ES-I3 (cell line): ENCODE data around the gene TCAF1.
A peak's percentile ranks its signal among the peaks of the same experiment; 100 is the strongest.
"Not testable (repeated sequence)": the region's sequence is repeated elsewhere in the genome, so short reads cannot be mapped to it uniquely, and the experiment has no call there.

ENCODE experiments used
- H3K36me3 ChIP-seq: 2 replicates; pipeline ENCODE4 v1.6.1; 2013; ENCODE audit warnings: mild to moderate bottlenecking, low read length, control low read depth, moderate library complexity; ENCODE audit not compliant: insufficient read depth
- H3K4me1 ChIP-seq: 2 replicates; pipeline ENCODE4 v1.6.1; 2013; ENCODE audit warnings: mild to moderate bottlenecking, control low read depth, low read length; ENCODE audit not compliant: insufficient read depth
- H3K9ac ChIP-seq: 2 replicates; pipeline ENCODE4 v1.6.1; 2013; ENCODE audit warnings: low read depth, mild to moderate bottlenecking, low read length, moderate library complexity
- H3K9me3 ChIP-seq: 2 replicates; pipeline ENCODE4 v1.6.1; 2013; ENCODE audit warnings: mild to moderate bottlenecking, low read length, moderate library complexity; ENCODE audit not compliant: control insufficient read depth, insufficient read depth

TCAF1 gene

GRCh38 chr7:143889068-143889467 is 12.9 kb downstream of the TCAF1 start:
- Histone ChIP-seq H3K9ac (no peak overlapping the region), H3K9me3 (0 out of 2 replicates have a peak, but pooled peaks cover 2% of the 10 kb centered on the region), H3K36me3 (no peaks in the 10 kb centered on the region), H3K4me1 (0 out of 2 replicates have a peak, but pooled peaks cover 5% of the 10 kb centered on the region)

- H3K9me3 ChIP-seq: 0 out of 2 replicates have a peak, but pooled peaks cover 2% of the 10 kb centered on the region
- peaks cover 9% of the 10 kb centered on the region; the same call in 1 of the 2 replicates for H3K4me1 ChIP-seq
- no peaks in the 10 kb centered on the region for H3K36me3 ChIP-seq
- no peak overlapping the region for H3K9ac ChIP-seq
Measured at GRCh38 chr7:143886826-143887477, 15.0 kb downstream of the TCAF1 start.

- peaks cover 14% of the 10 kb centered on the region for H3K4me1 ChIP-seq
- H3K9me3 ChIP-seq: 0 out of 2 replicates have a peak, but pooled peaks cover 2% of the 10 kb centered on the region
- no peaks in the 10 kb centered on the region for H3K36me3 ChIP-seq
- H3K9ac ChIP-seq: no peak overlapping the region
Measured at GRCh38 chr7:143885951-143886350, 16.0 kb downstream of the TCAF1 start.

- Histone ChIP-seq H3K9ac (peak overlapping the region; percentile 78), H3K36me3 (no peaks in the 10 kb centered on the region), H3K4me1 (peaks cover 14% of the 10 kb centered on the region), H3K9me3 (0 out of 2 replicates have a peak, but pooled peaks cover 2% of the 10 kb centered on the region)
Measured at GRCh38 chr7:143884969-143885559, 16.9 kb downstream of the TCAF1 start.

GRCh38 chr7:143884241-143884968 is 17.6 kb downstream of the TCAF1 start:
- peak overlapping the region; percentile 78; the same call in 1 of the 2 replicates for H3K9ac ChIP-seq
- H3K36me3 ChIP-seq: no peaks in the 10 kb centered on the region
- H3K9me3 ChIP-seq: no peaks in the 10 kb centered on the region
- peaks cover 14% of the 10 kb centered on the region for H3K4me1 ChIP-seq

- H3K9ac ChIP-seq: peak overlapping the region; percentile 68
Measured at GRCh38 chr7:143882604-143883078, 19.3 kb downstream of the TCAF1 start.

GRCh38 chr7:143882020-143882603 is 19.9 kb downstream of the TCAF1 start:
- Histone ChIP-seq H3K36me3 (no peaks in the 10 kb centered on the region), H3K9me3 (no peaks in the 10 kb centered on the region), H3K9ac (peak overlapping the region; percentile 44; the same call in 1 of the 2 replicates), H3K4me1 (peaks cover 14% of the 10 kb centered on the region)

More at GRCh38 chr7:143882604-143883078, 19.3 kb downstream of the TCAF1 start:
- Histone ChIP-seq H3K4me1 (peaks cover 14% of the 10 kb centered on the region), H3K9me3 (no peaks in the 10 kb centered on the region), H3K36me3 (no peaks in the 10 kb centered on the region)

GRCh38 chr7:143878884-143879283 is 23.1 kb downstream of the TCAF1 start:
- Histone ChIP-seq H3K4me1 (peaks cover 7% of the 10 kb centered on the region), H3K9ac (no peak overlapping the region), H3K9me3 (no peaks in the 10 kb centered on the region), H3K36me3 (peaks cover 8% of the 10 kb centered on the region; the same call in 1 of the 2 replicates)

- Histone ChIP-seq H3K9me3 (no peaks in the 10 kb centered on the region), H3K9ac (no peak overlapping the region), H3K36me3 (peaks cover 8% of the 10 kb centered on the region; the same call in 1 of the 2 replicates), H3K4me1 (peaks cover 4% of the 10 kb centered on the region)
Measured at GRCh38 chr7:143877098-143877497, 24.9 kb downstream of the TCAF1 start.

GRCh38 chr7:143876218-143876617 is 25.8 kb downstream of the TCAF1 start:
- no peaks in the 10 kb centered on the region for H3K9me3 ChIP-seq
- no peaks in the 10 kb centered on the region for H3K4me1 ChIP-seq
- H3K36me3 ChIP-seq: peaks cover 8% of the 10 kb centered on the region; the same call in 1 of the 2 replicates
- H3K9ac ChIP-seq: no peak overlapping the region

- not testable (repeated sequence) for H3K9ac ChIP-seq, H3K4me1 ChIP-seq, H3K36me3 ChIP-seq, H3K9me3 ChIP-seq
Measured at GRCh38 chr7:143873242-143873641, 28.7 kb downstream of the TCAF1 start.

GRCh38 chr7:143871534-143871933 is 30.4 kb downstream of the TCAF1 start:
- H3K9me3 ChIP-seq, H3K9ac ChIP-seq, H3K4me1 ChIP-seq, H3K36me3 ChIP-seq: not testable (repeated sequence)

GRCh38 chr7:143857994-143858393 is 44.0 kb downstream of the TCAF1 start:
- H3K9ac ChIP-seq, H3K4me1 ChIP-seq, H3K9me3 ChIP-seq, H3K36me3 ChIP-seq: not testable (repeated sequence)

GRCh38 chr7:143855443-143855842 is 46.5 kb downstream of the TCAF1 start:
- H3K4me1 ChIP-seq, H3K9ac ChIP-seq, H3K36me3 ChIP-seq, H3K9me3 ChIP-seq: not testable (repeated sequence)
